Stimulated activated CD4-positive, alpha-beta T cell treated with anti-CD3 and anti-CD28 coated beads, Interleukin-1b, Interleukin-23, amount 100 ng/mL, for 48 hours (primary cell): Measurements from ENCODE around the gene HKDC1.
"Not testable (repeated sequence)": the region's sequence is repeated elsewhere in the genome, so short reads cannot be mapped to it uniquely, and the experiment has no call there.

Source experiments
- DNase-seq: peaks from one replicate; pipeline ENCODE4 v3.0.0-alpha.2; 2020

The HKDC1 gene

DNA sequence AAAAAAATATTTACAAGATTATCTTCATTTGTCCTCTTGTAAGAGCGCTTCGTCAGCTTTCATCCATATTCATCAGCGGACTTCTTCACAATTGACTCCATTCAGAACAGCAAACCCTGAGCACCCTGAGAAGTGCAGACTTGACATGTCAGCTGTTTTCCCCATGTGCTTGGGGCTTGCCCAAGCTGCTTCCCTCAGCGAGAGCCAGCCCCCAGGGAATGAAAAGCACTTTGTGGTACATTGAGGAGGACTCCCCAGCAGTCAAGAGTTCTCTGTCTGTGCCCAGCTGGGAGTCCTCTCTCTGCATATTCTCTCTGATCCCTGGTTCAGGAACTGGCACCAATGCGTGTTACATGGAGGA is 22.7 kb downstream of the HKDC1 start:
- DNase-seq: no peak

DNA sequence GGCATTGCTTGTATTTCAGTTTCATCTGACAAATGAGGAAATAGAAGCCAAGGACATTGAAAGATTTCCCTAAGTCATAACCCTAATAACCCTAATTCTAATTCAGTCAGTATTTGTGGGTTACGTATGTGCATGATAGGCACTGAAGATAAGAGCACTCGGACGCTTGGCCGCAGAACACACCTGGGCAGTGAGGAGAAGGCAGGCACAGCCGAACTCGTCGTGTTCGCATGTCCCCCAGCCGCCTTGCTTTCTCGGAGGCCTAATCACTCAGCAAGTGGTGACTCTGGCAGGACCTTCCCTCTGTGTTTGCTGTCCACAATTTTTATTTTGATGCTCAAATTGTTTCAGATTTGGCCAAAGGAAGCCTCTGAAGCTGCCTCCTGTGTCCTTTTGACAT is 23.7 kb downstream of the HKDC1 start:
- DNase-seq: no peak

DNA sequence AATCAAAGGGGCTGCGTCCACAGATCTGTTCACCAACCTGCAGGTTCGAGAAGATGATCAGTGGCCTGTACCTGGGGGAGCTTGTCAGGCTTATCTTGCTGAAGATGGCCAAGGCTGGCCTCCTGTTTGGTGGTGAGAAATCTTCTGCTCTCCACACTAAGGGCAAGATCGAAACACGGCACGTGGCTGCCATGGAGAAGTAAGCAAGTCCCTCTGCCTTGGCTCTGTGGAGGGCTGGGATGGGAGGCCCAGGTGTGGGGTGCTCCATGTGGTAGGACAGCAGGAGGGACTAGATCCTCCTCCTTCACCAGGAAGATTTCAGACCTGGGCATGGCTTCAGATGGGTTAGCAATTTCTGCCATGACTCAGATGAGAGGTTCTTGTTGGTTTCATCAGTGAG is 25.9 kb downstream of the HKDC1 start:
- DNase-seq: no peak

DNA sequence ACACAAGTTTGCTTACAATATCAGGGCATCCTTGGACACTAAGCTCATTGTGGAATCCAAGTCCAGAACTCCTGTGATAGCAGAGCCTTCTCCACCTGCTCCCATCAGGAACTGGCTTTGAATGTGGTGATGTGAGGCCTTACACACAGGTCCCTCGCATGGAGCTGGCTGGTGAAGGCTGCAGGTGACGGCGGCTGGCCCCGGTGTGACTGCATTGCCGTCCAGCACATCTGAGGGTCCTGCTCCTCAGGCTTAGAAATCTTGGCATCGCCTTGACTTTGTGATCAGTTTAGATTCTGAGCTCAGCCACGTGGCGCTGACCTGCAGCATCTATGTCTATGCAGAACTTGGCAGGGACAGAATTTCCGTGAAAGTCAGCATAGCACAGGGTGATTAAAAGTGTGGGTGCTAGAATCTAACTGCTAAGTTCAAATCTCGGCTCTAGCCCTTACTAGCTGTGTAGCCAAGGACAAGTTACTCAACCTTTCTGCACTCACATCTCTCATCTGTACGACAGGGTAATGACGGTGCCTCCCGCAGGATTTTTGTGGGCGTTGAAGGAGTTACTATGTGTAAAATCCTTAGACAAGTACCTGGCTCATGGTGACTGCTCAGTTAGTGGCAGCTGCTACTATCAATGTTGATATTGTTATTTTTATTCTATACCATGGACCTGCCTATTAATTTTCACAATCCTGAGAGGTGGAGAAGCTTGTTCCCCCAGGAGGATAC is 26.6 kb downstream of the HKDC1 start:
- no peak for DNase-seq

DNA sequence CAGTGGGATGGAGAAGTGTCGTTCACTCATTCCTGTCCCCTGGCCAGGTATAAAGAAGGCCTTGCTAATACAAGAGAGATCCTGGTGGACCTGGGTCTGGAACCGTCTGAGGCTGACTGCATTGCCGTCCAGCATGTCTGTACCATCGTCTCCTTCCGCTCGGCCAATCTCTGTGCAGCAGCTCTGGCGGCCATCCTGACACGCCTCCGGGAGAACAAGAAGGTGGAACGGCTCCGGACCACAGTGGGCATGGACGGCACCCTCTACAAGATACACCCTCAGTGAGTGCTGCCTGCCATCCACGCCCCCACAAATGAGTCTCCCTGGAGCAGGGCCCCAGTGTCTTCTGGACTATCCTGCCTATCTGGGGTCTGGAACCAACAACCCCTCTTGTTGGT is 27.2 kb downstream of the HKDC1 start:
- DNase-seq: no peak

DNA sequence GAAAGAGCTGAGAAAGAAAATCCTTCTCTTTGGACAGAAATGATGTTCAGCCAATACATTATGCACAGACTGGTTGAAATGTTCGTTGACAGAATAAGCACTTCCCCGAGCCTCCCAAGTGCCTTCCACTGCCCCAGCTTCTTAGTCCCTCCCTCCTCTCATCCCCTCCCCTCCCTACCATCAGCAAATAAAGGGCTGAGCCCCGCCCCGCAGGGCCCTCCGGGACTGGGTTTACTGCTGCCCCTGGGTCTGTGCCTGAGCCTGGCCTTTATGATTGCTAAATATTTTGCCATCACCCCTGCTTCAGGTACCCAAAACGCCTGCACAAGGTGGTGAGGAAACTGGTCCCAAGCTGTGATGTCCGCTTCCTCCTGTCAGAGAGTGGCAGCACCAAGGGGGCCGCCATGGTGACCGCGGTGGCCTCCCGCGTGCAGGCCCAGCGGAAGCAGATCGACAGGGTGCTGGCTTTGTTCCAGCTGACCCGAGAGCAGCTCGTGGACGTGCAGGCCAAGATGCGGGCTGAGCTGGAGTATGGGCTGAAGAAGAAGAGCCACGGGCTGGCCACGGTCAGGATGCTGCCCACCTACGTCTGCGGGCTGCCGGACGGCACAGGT is 28.1 kb downstream of the HKDC1 start:
- no peak for DNase-seq

DNA sequence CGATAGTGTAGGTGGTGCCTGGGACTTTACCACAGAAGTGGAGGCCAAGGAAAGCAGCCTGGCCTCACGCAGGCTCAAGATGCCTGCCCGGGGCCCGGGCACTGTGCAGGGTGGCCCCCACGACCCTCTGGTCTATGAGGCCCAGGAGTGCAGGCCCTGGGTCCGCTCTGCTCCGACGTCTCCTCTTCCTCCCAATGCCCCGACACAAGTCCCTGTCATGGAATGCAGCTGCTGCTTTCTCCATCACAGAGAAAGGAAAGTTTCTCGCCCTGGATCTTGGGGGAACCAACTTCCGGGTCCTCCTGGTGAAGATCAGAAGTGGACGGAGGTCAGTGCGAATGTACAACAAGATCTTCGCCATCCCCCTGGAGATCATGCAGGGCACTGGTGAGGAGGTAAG is 29.9 kb downstream of the HKDC1 start:
- DNase-seq: no peak

DNA sequence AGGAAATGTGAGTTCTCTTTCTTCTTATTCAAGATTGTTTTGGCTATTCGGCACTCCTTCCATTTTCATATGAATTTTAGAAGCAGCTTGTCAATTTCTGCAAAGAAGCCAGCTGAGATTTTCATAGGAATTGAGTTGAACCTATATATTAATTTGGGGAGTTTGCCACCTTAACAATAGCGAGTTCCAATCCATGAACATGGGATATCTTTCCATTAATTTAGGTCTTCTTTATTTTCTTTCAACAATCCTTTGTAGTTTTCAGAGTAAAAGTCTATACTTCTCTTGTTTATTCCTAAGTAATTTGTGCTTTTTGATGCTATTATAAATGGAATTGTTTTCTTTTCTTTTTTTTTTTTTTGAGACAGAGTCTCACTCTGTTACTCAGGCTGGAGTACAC is 31.3 kb downstream of the HKDC1 start:
- DNase-seq: not testable (repeated sequence)

DNA sequence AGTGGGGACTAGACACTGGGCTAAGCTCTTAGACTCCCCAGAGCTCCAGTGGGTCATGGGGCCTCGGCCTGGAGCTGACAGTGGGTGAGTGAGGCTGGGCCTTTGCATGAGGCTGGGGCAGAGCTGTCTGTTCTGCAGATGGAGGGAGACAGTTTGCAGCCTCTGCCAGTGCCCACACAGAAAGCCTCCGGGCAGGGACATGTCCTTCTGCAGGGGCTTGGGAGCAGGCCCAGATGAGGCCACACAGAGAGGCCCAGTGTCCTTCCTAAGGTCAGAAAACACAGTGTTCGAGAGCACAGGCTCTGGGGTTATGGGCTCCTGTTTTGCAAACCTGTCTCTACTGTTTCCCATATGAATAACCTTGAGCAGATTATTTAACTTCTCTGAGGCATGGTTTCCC is 33.0 kb downstream of the HKDC1 start:
- DNase-seq: no peak

DNA sequence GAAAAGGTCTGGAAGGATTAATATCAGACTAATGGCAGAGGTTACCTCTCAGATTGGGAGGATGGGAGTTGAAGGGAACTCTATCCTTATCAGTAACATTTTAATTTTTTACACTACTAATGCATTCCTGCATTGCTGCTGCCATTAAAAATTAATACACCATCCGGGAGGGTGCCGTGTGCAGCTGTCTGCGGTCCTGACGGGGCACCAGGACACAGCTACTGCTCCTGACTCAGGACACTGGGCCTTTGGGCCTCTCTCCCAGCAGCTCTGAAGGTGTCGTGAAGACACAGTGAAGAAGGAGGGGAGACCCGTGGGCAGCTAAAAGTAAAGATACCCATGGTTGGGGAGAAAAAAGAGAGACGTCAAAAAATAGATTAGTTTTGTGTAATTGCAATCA is 34.7 kb downstream of the HKDC1 start:
- no peak for DNase-seq

DNA sequence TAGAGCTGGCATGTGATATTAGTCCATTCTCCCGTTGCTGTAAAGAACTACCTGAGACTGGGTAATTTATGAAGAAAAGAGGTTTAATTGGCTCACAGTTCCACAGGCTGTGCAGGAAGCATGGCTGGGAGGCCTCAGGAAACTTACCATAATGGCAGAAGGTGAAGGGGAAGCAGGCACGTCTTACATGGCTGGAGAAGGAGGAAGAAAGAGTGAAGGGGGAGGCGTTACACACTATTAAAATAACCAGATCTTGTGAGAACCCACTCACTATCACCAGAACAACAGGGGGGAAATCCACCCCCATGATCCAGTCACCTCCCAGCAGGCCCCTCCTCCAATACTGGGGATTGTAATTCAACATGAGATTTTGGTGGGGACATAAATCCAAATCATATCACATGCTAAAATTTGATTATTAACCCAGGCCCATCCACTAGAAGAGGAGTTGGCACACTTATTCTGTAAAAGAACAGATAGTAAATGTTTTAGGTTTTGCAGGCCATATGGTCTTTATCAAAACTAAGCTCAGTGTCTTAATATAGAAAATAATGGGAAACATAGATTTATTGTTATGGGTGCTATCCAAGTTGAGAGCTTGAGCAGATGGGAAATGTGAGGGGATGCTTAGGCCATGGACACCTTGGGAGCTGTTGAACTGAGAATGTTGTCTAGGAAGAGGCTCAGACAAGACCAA is 39.6 kb downstream of the HKDC1 start:
- no peak for DNase-seq

DNA sequence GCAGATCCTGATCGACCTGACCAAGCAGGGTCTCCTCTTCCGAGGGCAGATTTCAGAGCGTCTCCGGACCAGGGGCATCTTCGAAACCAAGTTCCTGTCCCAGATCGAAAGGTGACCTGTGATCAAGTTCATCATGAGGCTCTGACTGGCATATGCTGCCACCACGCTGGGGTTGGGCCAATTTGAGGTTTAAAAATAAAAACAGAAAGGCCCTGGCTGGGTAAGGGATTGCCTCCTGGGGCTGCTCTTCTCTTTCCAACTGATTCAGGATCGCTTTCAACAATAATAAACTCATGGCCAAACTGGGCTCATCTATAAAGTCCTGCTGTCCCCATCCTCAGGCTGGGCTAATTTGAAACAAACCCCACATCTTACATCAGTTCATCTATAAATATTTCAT is 41.1 kb downstream of the HKDC1 start:
- DNase-seq: no peak

DNA sequence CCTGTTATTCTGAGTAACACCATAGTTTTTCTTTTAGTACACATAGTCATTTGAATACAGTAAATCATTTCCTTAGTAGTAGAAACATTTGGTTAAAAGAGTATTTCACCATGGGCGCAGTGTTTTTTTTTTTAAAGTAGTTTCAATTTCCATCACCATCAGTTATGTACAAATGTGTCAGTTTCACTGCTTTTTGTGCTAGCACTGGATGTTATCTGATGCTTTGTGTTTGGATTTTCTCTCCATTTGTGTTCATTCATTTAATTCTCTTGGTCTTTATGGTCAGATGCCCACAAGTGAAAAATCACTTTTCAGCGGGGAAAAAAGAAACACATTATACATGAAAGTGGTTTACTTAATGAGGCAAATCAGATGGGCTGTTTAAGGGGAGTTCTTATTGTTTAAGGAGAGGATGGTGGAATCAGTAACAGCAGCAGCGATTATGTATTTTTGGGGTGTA is 42.2 kb downstream of the HKDC1 start:
- no peak for DNase-seq

DNA sequence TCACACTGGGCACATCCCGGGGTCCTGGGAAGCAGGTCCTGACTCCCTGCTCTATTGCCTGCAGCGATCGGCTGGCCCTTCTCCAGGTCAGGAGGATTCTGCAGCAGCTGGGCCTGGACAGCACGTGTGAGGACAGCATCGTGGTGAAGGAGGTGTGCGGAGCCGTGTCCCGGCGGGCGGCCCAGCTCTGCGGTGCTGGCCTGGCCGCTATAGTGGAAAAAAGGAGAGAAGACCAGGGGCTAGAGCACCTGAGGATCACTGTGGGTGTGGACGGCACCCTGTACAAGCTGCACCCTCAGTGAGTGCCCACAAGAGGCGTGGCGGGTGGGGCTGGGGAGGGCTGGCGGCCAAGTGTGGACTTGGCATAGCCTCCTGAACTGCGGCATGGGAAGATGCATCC is 45.4 kb downstream of the HKDC1 start:
- no peak for DNase-seq

DNA sequence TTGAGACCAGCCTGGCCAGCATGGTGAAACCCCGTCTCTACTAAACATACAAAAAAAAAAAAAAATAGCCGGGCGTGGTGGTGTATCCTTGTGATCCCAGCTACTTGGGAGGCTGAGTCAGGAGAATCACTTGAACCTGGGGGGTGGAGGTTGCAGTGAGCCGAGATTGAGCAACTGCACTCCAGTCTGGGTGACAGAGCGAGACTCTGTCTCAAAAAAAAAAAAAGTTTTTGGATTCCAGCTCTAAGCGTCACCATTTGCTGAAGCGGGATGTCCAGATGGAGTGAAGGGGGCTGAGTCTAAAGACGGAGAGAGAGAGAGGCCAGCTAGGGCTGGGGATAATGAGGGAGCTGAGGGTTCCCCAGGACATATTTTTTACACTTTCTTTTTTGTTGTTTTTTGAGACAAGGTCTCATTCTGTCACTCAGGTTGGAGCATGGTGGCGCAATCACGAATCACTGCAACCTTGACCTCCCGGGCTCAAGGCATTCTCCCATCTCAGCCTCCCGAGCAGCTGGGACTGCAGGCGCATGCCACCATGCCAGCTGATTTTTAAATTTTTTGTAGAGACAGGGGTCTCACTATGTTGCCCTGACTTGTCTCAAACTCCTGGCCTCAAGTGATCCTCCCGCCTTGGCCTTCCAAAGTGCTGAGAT is 48.8 kb downstream of the HKDC1 start:
- no peak for DNase-seq

DNA sequence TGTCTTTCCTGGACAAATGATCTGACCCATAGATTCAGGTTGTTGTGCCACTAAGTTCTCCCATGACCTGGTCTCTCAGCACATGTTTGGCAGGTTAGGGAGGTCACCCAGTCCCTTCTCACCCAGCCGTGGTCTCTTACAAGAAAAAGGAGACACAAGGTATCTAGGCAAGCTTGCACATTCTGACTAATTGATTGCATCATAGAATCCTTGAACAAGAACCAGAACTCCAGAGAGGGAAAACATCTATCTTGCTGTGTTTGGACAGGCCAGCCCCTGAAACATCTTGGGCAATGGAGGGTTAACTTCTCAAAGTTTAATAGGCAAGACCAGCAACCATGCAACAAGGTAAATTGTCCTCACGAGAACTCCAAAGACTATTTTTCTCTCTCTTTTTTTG is 49.6 kb downstream of the HKDC1 start:
- DNase-seq: no peak

DNA sequence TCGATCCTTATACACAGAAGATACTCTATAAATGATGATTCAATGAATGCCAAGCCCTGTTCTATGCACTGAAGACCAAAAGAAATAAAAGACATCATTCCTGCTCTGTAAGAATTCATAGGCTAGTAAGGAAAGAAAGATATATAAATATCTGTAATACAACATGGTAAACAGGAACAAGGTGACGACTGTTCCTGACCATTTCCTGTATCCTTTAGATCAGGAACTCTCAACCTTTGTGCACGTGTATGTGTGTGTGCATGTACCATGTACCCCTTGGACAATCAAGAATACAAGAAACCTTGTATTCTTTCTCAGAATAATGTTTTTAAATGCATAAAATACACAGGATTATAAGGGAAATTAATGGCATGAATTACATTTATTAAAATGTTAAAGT is 50.9 kb downstream of the HKDC1 start:
- DNase-seq: no peak

DNA sequence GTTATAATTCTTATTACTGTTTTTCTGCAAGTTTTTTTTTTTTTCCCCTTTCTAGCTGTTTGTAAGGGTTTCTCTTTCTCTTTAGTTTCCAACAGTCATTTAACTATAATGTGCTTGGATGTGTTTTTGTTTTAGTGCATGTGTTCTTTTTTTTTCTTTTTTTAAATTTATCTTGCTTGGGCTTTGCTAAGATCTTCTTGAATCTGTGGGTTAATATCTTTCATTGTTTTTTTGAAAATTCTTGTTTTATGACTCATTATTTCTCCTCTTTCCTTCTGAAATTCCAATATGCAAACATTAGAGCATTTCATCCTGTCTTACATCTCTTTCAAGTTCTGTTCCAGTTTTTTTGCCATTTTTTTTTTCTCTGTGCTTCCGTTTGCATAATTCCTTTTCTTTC is 52.5 kb downstream of the HKDC1 start:
- no peak for DNase-seq

DNA sequence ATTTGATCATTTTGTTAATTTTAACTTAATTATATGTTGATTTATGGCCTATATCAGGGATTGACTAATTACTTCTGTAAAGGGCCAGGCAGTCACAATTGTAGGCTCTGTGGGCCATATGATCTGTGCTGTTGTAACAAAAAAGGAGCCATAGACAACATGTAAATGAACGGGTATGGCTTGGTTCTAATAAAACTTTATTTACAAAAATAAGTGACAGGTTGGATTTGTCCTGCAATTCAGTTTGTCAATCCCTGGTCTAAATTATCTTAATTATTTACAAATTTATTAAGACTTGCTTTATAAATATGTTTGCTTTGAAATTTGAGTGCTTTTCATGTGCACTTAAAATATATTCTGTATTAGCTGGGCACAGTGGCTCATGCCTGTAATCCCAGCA is 55.3 kb downstream of the HKDC1 start:
- no peak for DNase-seq

DNA sequence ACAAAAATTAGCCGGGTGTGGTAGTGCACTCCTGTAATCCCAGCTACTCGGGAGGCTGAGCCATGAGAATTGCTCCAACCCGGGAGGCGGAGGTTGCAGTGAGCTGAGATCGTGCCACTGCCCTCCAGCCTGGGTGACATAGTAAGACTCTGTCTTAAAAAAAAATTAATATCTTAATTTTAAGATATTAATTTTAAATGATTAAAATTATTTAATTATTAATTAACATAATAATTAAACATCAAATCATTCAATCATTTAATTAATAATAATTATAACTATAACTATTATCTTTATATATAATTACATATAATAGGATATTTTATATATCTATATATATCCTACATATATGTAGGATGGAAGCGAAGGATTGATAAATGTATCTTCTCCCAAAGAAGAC is 56.4 kb downstream of the HKDC1 start:
- DNase-seq: no peak

DNA sequence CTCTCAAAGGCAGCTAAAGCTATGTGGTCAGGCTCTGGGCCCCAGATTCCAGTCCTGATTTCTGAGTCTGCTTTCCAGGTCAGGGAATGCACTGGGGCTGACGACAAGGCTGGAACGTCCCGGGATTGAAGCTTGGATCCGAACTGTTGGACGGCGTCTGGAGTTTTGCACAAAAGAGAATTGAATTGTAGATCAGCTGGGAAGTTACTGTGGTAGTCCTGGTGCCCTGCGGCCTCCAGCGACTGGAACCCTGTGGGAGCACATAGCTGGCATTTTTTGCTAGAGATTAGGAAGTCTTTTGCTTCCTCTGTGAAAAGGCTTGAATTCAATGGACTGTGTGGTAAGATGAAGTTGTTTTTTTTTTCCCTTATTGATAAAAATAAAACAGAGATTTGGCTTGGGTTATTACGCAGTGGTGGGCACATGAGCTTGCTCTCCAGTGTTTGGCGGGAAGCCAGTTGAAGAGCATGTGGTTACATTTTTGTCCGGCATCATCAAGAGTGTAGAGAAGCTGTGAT is 58.4 kb downstream of the HKDC1 start, which contains the start of gene HK1:
TSS of gene HK1 (plus strand) at position 51 of the 518 bp plus-strand sequence.
- DNase-seq: no peak

DNA sequence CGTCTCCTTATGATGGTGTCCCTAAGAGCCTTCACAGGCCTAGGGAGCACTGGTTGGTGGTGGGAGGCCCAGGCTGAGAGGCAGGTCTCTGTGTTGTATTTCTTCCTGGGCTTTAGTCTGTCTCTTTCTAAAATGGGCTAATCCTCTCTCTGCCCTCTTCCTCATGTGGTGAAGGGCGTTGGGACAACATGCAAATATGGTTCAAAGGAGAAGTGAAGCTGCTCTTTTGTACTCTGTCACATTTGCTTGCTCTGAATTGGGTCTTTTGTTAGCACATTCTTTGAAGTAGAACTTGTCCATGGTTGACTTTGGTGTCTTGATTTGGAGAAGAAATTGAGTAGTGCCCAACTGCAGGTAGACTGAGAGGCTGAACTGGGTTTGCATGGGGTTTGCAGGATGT is 59.0 kb downstream of the HKDC1 start:
- no peak for DNase-seq
